ENCODE measurements around the gene NT5E. TPM values are rescaled to one million over a fixed set of nuclear protein-coding genes. Genes with fewer than 3 reads are reported as not detected.

The NT5E gene
- total RNA-seq, 1 donor from 2014 or later = 5.8 TPM

DNA sequence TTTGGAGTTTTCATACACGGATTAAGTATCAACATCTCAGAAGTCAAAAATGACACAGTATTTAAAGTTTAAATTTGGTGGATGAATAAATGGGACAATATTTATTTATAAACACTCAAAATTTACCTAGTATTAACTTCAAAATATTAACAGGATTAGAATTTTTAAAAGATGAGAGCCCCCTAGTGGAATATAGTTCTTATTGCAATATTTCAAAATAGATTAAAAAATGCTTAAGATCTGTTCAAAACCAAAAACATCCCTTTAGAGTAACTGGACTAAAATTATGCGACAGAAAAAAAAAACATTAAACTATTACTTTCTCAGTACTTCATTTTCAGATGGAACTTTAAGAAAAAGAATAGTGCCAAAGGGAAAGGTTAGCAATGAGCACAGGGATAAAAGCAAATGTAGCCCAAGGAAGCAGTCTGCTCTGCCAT lies 87.2 kb downstream of the NT5E start:
- H3K27ac Mint-ChIP-seq = no peak overlapping the region
- H3K27me3 Mint-ChIP-seq = no peaks in the 10 kb centered on the region
- intact Hi-C loops (cut with micrococcal nuclease) = loop anchor here (1.0 to 5.0 kb wide), 3 partner anchors 55 to 182 kb away; no protein-coding TSS in a partner anchor
- peaks cover 48% of the 10 kb centered on the region for H3K36me3 Mint-ChIP-seq (ENCODE audit: low read depth)
- no peaks in the 10 kb centered on the region for H3K9me3 Mint-ChIP-seq
- ChIA-PET POLR2A (interaction anchor here (0.6 to 2.6 kb wide), 3 partner anchors 9 to 141 kb away, joined by 3 to 8 read pairs (median 5); no protein-coding TSS in a partner anchor), CTCF (interaction anchor here (0.6 to 2.2 kb wide), 12 partner anchors 8 to 211 kb away, joined by 3 to 17 read pairs (median 3); partner anchors contain the start of gene SNX14)
- TF ChIP-seq CTCF (IDR thresholded peaks at IDR 0.05) = peak; percentile 94
- ATAC-seq (ENCODE audit: low read depth) = no peak
- H3K4me1 Mint-ChIP-seq = no peaks in the 10 kb centered on the region
- no peak overlapping the region for H3K4me3 Mint-ChIP-seq
- DNase-seq = no peak

GRCh38 chr6:85544776-85545175 lies 94.9 kb downstream of the NT5E start:
- DNase-seq (no peak), ATAC-seq (ENCODE audit: low read depth) (no peak)
- Mint-ChIP-seq H3K4me3 (no peak overlapping the region), H3K27me3 (no peaks in the 10 kb centered on the region), H3K9me3 (peaks cover 4% of the 10 kb centered on the region), H3K4me1 (no peaks in the 10 kb centered on the region), H3K36me3 (ENCODE audit: low read depth) (peaks cover 55% of the 10 kb centered on the region), H3K27ac (no peak overlapping the region)
- POLR2A ChIA-PET = no interaction called here
- CTCF ChIA-PET = no interaction called here
- no peak for TF ChIP-seq CTCF (IDR thresholded peaks at IDR 0.05)
- intact Hi-C loops (cut with micrococcal nuclease) = no loop called here

Other genes with a start within 250 kb of the NT5E start
- gene SNX14, start 143.8 kb downstream of the NT5E start, total RNA-seq = 61.6 and 70.8 TPM in 2 replicates
- gene SYNCRIP, start 192.8 kb downstream of the NT5E start, total RNA-seq = 119 and 122 TPM in 2 replicates